ENCODE measurements around the gene ADAMTS17. TPM values are rescaled to one million over a fixed set of nuclear protein-coding genes. Genes with fewer than 3 reads are reported as not detected.

Gene ADAMTS17
- total and polyA plus RNA-seq, 9 of the 15 experiments (the other 6 are each of a cell fraction or from before 2014, with no cell fraction given): 0.01 to 0.14 (median 0.07) TPM; not detected in 6

GRCh38 chr15:99977929-99978328 is 363.8 kb downstream of the ADAMTS17 start:
- Histone ChIP-seq H2AFZ (ENCODE audit: low read depth, low read length) (no peak overlapping the region), H3K27me3 (ENCODE audit: control insufficient read depth in 2 of 2, insufficient read depth in 2 of 2, low read length in 2 of 2) (peaks cover 16 to 68% of the 10 kb centered on the region in 2 experiments; a peak in 3 of 5 replicates), H4K20me1 (replicated peaks; ENCODE audit: control insufficient read depth, insufficient read depth, low read length) (no peaks in the 10 kb centered on the region; the same call in 1 of the 2 replicates), H3K9ac (ENCODE audit: insufficient read depth in 1 of 2, low read depth in 2 of 2, low read length in 2 of 2) (no peak overlapping the region), H3K4me2 (ENCODE audit: insufficient read depth, low read length) (no peak overlapping the region), H3K36me3 (ENCODE audit: control insufficient read depth, insufficient read depth, low read length) (no peaks in the 10 kb centered on the region), H3K9me1 (ENCODE audit: control insufficient read depth, insufficient read depth, low read length) (no peaks in the 10 kb centered on the region), H3K4me1 (replicated peaks in 1 of 2; ENCODE audit: control insufficient read depth in 2 of 2, insufficient read depth in 2 of 2, low read length in 2 of 2) (peaks cover 0 to 3% of the 10 kb centered on the region in 2 experiments; a peak in 1 of 5 replicates), H3K79me2 (ENCODE audit: control insufficient read depth, insufficient read depth, low read length) (no peaks in the 10 kb centered on the region), H3K4me3 (no peak overlapping the region), H3K9me3 (replicated peaks; ENCODE audit: control insufficient read depth, insufficient read depth, low read depth, low read length) (no peaks in the 10 kb centered on the region), H3K27ac (ENCODE audit: extremely low read depth, low read depth, low read length) (no peak overlapping the region)
- no TSS peak for BruUV-seq (replicated peaks)
- ChIA-PET CTCF (ENCODE audit: low intra/inter-chr PET ratio) (no interaction called here), POLR2A (interaction anchor here (0.6 to 1.0 kb wide), 2 partner anchors 10 to 12 kb away, joined by 3 read pairs; no protein-coding TSS in a partner anchor)
- in situ Hi-C loops (cut with MboI): no loop called here
- DNase-seq (ENCODE audit: extremely low read depth in 1 of 4, low spot score in 3 of 4) (no peak), ATAC-seq (no peak), FAIRE-seq (no peak)
- 2% methylated on average over 7 of the region's 10 CpGs for WGBS (ENCODE audit: insufficient coverage, low coverage, missing lambda C conversion rate)
- intact Hi-C loops (cut with micrococcal nuclease): no loop called here
- TF ChIP-seq GTF2A2 (tag; IDR thresholded peaks at IDR 0.05) (no peak), ZNF324 (CRISPR knock-in tag; IDR thresholded peaks at IDR 0.05) (no peak), TCF7L2 (IDR thresholded peaks at IDR 0.05; ENCODE audit: low read depth, low read length) (no peak), ZNF175 (CRISPR knock-in tag; IDR thresholded peaks at IDR 0.05; ENCODE audit: low read depth) (no peak), ID3 (CRISPR knock-in tag; IDR thresholded peaks at IDR 0.05) (no peak), ID3 (tag; IDR thresholded peaks at IDR 0.05) (no peak), ZNF589 (CRISPR knock-in tag; IDR thresholded peaks at IDR 0.05; ENCODE audit: low read depth) (no peak), ZZZ3 (IDR thresholded peaks at IDR 0.05) (no peak), TCFL5 (CRISPR knock-in tag; conservative IDR thresholded peaks at IDR 0.05) (no peak), ZNF124 (CRISPR knock-in tag; IDR thresholded peaks at IDR 0.05) (no peak), MAFK (IDR thresholded peaks at IDR 0.05; ENCODE audit: low read length) (no peak), ZNF354B (CRISPR knock-in tag; IDR thresholded peaks at IDR 0.05) (no peak), BRD9 (IDR thresholded peaks at IDR 0.05; ENCODE audit: low read depth, partially characterized antibody) (no peak), ZNF282 (CRISPR knock-in tag; IDR thresholded peaks at IDR 0.05) (no peak), ZNF407 (IDR thresholded peaks at IDR 0.05; ENCODE audit: low read depth) (no peak), SNRNP70 (optimal IDR thresholded peaks at IDR 0.05; ENCODE audit: low read depth, low read length) (no peak), SP1 (CRISPR knock-in tag; IDR thresholded peaks at IDR 0.05) (no peak)
